GM12874 (cell line): ENCODE measurements around the gene ST6GALNAC4.

Source experiments
- TF ChIP-seq, protein P1 (sequence below): IDR thresholded peaks from 2 replicates; pipeline ENCODE4 v1.5.1; 2011; ENCODE audit warnings: low read depth, mild to moderate bottlenecking, control low read depth, low read length, moderate library complexity; ENCODE audit not compliant: insufficient read depth

ST6GALNAC4 gene

DNA sequence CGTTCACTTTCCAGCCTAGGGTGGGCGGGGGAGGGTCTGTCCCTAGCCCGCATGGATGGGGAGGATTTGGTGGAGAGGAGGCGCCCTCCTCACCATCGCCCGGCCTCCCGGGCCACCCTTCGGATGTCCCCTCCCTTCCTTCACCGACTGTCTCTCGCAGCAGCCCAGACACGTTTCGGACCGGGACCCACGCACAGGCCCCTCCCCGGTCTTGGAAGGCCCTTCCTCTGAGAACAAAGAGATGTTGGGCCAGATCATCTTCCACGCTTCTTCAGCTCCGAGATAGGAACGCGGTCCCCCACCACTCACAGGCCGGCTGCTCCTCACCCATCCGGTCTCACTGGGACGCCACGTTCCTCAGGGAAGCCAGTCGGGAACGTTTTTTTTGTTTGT, 21.5 kb upstream of the ST6GALNAC4 start:
- TF ChIP-seq, protein P1, sequence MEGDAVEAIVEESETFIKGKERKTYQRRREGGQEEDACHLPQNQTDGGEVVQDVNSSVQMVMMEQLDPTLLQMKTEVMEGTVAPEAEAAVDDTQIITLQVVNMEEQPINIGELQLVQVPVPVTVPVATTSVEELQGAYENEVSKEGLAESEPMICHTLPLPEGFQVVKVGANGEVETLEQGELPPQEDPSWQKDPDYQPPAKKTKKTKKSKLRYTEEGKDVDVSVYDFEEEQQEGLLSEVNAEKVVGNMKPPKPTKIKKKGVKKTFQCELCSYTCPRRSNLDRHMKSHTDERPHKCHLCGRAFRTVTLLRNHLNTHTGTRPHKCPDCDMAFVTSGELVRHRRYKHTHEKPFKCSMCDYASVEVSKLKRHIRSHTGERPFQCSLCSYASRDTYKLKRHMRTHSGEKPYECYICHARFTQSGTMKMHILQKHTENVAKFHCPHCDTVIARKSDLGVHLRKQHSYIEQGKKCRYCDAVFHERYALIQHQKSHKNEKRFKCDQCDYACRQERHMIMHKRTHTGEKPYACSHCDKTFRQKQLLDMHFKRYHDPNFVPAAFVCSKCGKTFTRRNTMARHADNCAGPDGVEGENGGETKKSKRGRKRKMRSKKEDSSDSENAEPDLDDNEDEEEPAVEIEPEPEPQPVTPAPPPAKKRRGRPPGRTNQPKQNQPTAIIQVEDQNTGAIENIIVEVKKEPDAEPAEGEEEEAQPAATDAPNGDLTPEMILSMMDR = no peak

- TF ChIP-seq, protein P1 = no peak
Observed at GRCh38 chr9:127937388-127938297, 20.8 kb upstream of the ST6GALNAC4 start, which contains the start of gene DPM2. Gene DPM2, minus strand, starts transcription at chr9:127937854. Its CDS starts 34 bp downstream, at chr9:127937820.

- TF ChIP-seq, protein P1 = no peak
Observed at GRCh38 chr9:127937056-127937387, 20.2 kb upstream of the ST6GALNAC4 start.

DNA sequence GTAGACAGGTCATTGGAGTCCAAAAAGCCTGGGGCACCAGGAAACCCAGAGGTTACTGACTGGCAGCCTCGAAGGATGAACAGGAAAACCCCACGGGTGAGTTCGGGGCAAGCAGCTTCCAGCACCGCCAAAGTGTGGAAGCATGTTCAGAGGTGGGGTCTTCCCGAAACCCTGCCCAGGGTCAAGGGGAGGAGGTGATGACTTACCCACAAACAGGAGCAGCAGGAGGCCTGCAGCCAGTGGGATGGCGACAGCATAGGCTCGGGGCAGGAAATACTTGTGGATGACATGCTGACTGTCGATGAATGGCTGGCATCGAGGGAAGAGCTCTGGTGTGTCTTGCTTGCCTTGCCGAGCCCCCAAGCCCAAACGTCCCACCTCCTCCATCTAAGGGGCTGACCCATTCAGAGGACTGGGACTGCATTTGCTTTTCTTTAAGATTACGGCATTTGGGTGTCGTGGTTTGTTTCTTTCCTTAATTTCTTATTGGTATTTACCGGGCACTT, 19.6 kb upstream of the ST6GALNAC4 start:
- TF ChIP-seq, protein P1 = no peak

DNA sequence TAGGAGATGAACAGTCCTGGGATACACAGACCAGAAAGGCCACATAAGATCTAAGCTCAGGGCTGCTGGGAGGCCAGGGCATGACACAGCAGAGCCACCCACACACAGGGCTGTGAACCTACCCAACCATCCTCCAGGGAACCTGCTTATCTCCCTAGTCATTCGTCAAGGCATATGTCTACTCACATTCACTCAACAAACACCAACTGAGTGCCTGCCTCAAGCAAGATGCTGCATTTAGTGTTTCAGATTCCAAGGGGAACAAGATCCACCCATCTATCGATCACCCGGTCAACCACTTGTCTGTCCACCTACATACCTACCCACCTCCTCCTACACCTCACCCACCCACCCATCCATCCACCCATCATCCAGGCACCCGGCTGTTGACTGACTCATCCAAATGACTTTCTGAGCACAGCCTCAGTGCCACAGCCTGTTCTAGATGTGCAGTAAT, 19.0 kb upstream of the ST6GALNAC4 start:
- TF ChIP-seq, protein P1 = no peak

DNA sequence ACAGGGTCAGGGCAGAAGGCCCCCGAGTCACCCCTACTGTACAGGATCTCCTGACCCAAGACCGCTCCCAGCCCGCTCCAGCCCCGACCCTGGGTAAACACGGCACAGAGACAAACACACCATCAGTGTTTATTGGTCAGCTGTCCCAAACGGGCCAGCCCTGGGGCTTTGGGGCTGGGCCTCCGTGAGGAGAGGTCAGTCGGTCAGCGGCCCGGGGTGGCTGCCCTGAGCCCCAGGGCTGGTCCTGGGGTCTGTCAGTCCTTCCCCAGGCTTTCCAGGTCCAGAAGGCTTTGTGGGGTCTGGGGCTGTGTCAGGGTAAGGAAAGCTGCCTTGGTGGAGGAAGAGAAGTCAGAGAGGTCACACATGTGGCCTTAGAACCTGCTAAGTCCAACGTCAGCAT, 18.1 kb upstream of the ST6GALNAC4 start:
- TF ChIP-seq, protein P1 = no peak

DNA sequence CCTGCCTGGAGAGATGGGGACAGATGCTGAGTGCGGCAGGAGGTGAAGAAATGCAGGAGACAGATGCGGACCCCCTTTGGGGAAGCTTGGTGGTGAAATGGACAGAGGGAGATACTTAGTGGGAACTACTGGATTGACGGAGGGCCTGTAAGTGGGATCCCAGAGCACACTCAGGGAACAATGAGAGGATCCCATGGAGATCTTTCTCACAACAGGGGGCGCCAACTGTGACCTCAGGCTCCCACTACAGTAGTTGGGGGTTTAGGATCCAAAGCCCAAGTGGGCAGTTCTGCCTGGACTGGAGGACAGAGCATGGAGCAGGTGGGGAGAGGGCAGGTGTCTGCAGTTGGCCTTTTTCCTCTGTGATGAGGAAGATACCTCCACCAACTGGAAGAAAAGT, 17.4 kb upstream of the ST6GALNAC4 start:
- TF ChIP-seq, protein P1 = no peak
